Measurements from ENCODE around the gene HDAC4. TPM values are rescaled to one million over a fixed set of nuclear protein-coding genes. Genes with fewer than 3 reads are reported as not detected.

The HDAC4 gene
- total and polyA plus RNA-seq, 9 of the 15 experiments (the other 6 are each of a cell fraction or from before 2014, with no cell fraction given): 0.11 to 20.2 (median 4.0) TPM

DNA sequence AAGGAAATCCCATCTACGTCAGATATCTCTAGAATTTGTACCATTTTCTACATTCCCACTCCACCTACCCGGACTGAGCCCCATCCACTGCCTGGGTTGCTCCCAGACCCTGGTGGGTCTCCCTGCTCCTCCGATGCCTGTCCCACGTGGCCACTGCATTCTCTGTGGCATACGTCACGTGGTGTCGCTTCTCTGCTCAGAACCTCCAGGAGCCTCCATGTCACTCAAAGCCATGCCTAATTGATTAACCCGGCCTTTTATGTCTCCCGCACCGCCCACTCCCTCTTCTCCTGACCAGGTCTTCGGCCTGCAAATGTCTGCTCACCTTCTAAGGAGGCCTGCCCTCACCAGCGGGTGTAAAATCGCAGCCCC is 176.6 kb downstream of the HDAC4 start:
- no peak for FAIRE-seq
- TF ChIP-seq, protein P1, sequence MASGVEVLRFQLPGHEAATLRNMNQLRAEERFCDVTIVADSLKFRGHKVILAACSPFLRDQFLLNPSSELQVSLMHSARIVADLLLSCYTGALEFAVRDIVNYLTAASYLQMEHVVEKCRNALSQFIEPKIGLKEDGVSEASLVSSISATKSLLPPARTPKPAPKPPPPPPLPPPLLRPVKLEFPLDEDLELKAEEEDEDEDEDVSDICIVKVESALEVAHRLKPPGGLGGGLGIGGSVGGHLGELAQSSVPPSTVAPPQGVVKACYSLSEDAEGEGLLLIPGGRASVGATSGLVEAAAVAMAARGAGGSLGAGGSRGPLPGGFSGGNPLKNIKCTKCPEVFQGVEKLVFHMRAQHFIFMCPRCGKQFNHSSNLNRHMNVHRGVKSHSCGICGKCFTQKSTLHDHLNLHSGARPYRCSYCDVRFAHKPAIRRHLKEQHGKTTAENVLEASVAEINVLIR (CRISPR knock-in tag; IDR thresholded peaks at IDR 0.05): no peak
- TF ChIP-seq CEBPG (CRISPR knock-in tag; IDR thresholded peaks at IDR 0.05): no peak
- TF ChIP-seq CEBPG (tag; conservative IDR thresholded peaks at IDR 0.05 in 1 of 2, IDR thresholded peaks at IDR 0.05 in 1 of 2): no peak
- TF ChIP-seq ELF4 (CRISPR knock-in tag; IDR thresholded peaks at IDR 0.05): no peak
- TF ChIP-seq, protein P2, sequence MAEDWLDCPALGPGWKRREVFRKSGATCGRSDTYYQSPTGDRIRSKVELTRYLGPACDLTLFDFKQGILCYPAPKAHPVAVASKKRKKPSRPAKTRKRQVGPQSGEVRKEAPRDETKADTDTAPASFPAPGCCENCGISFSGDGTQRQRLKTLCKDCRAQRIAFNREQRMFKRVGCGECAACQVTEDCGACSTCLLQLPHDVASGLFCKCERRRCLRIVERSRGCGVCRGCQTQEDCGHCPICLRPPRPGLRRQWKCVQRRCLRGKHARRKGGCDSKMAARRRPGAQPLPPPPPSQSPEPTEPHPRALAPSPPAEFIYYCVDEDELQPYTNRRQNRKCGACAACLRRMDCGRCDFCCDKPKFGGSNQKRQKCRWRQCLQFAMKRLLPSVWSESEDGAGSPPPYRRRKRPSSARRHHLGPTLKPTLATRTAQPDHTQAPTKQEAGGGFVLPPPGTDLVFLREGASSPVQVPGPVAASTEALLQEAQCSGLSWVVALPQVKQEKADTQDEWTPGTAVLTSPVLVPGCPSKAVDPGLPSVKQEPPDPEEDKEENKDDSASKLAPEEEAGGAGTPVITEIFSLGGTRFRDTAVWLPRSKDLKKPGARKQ (CRISPR knock-in tag; IDR thresholded peaks at IDR 0.05): no peak
- TF ChIP-seq SETDB1 (IDR thresholded peaks at IDR 0.05; ENCODE audit: low read length): no peak
- no peaks in the 10 kb centered on the region for H3K36me3 ChIP-seq (ENCODE audit: control insufficient read depth, insufficient read depth, low read length)
- peaks cover 13% of the 10 kb centered on the region for H4K20me1 ChIP-seq (replicated peaks; ENCODE audit: control insufficient read depth, insufficient read depth, low read length)
- H3K9me3 ChIP-seq (replicated peaks; ENCODE audit: control insufficient read depth, insufficient read depth, low read depth, low read length): no peaks in the 10 kb centered on the region
- DNase-seq (ENCODE audit: extremely low read depth in 1 of 4, low spot score in 3 of 4): no peak
- POLR2A ChIA-PET: no interaction called here
- peaks cover 0 to 13% of the 10 kb centered on the region in 2 experiments; a peak in 2 of 5 replicates for H3K4me1 ChIP-seq (replicated peaks in 1 of 2; ENCODE audit: control insufficient read depth in 2 of 2, insufficient read depth in 2 of 2, low read length in 2 of 2)
- no peak overlapping the region for H3K4me2 ChIP-seq (ENCODE audit: insufficient read depth, low read length)
- H2AFZ ChIP-seq (ENCODE audit: low read depth, low read length): no peak overlapping the region
- peaks cover 5% of the 10 kb centered on the region; the same call in 1 of the 3 replicates for H3K79me2 ChIP-seq (ENCODE audit: control insufficient read depth, insufficient read depth, low read length)
- H3K9ac ChIP-seq (ENCODE audit: insufficient read depth in 1 of 2, low read depth in 2 of 2, low read length in 2 of 2): no peak overlapping the region
- no peak overlapping the region for H3K4me3 ChIP-seq
- BruUV-seq (replicated peaks): no TSS peak
- no peak overlapping the region for H3K27ac ChIP-seq (ENCODE audit: extremely low read depth, low read depth, low read length)
- no peaks in the 10 kb centered on the region for H3K27me3 ChIP-seq (ENCODE audit: control insufficient read depth in 2 of 2, insufficient read depth in 2 of 2, low read length in 2 of 2)
- H3K9me1 ChIP-seq (ENCODE audit: control insufficient read depth, insufficient read depth, low read length): no peaks in the 10 kb centered on the region
- CTCF ChIA-PET (ENCODE audit: low intra/inter-chr PET ratio): no interaction called here
- in situ Hi-C loops (cut with MboI): no loop called here
- intact Hi-C loops (cut with micrococcal nuclease): no loop called here
- WGBS (ENCODE audit: insufficient coverage, low coverage, missing lambda C conversion rate): 83% methylated on average over 12 of the region's 13 CpGs
- no peak for ATAC-seq
